WTC11 (cell line): ENCODE measurements around the gene ZNF614. TPM values are rescaled to one million over a fixed set of nuclear protein-coding genes. Genes with fewer than 3 reads are reported as not detected.

Source experiments
- ATAC-seq: fragments of 200-7000 bp; cut with Tn5 transposase; 2 replicates; pipeline ENCODE4 v1.10.0; 2021; ENCODE audit warnings: mild to moderate bottlenecking, moderate library complexity
- CTCF ChIA-PET: fragments of 300-600 bp; sonication (Branson Sonifier 250); formaldehyde crosslinking; loops from one replicate; lab custom pipeline; 2021; ENCODE audit warnings: antibody characterized with exemption; lab: Charles Lee
- POLR2A ChIA-PET: fragments of 350-600 bp; sonication (Branson Sonifier 250); formaldehyde crosslinking; loops from one replicate; lab custom pipeline; 2021; ENCODE audit warnings: antibody characterized with exemption; lab: Charles Lee
- DNase-seq: peaks from one replicate; pipeline ENCODE4 v3.0.0; 2021; ENCODE audit warnings: low spot score
- H3K27ac Mint-ChIP-seq: 2 replicates; pipeline ENCODE4 v1.8.0; 2021; ENCODE audit warnings: mixed read lengths
- H3K27me3 Mint-ChIP-seq: 2 replicates; pipeline ENCODE4 v1.8.0; 2021; ENCODE audit warnings: low read depth, mild to moderate bottlenecking, moderate library complexity, mixed read lengths
- H3K36me3 Mint-ChIP-seq: 2 replicates; pipeline ENCODE4 v1.8.0; 2021; ENCODE audit warnings: mixed read lengths
- H3K4me1 Mint-ChIP-seq: 2 replicates; pipeline ENCODE4 v1.8.0; 2022; ENCODE audit warnings: mixed read lengths
- H3K4me3 Mint-ChIP-seq: 2 replicates; pipeline ENCODE4 v1.8.0; 2021; ENCODE audit warnings: mild to moderate bottlenecking, moderate library complexity, mixed read lengths
- H3K9me3 Mint-ChIP-seq: 2 replicates; pipeline ENCODE4 v1.8.0; 2021; ENCODE audit warnings: mixed read lengths
- AR ChIP-seq: fragments of 250-450 bp; sonication (Bioruptor Pico); IDR thresholded peaks from 2 replicates; pipeline ENCODE4 v1.9.0; 2021; ENCODE audit warnings: mild to moderate bottlenecking
- ERG ChIP-seq: fragments of 250-450 bp; sonication (Bioruptor Pico); IDR thresholded peaks from 2 replicates; pipeline ENCODE4 v1.8.0; 2021; ENCODE audit warnings: mild to moderate bottlenecking
- ESRRA ChIP-seq: sonication (generic); formaldehyde crosslinking; IDR thresholded peaks from 2 replicates; pipeline ENCODE4 v1.8.1; 2022; ENCODE audit warnings: mild to moderate bottlenecking, missing genetic modification reagents, borderline replicate concordance
- ETV6 ChIP-seq: sonication (generic); formaldehyde crosslinking; IDR thresholded peaks from 2 replicates; pipeline ENCODE4 v1.8.1; 2022; ENCODE audit warnings: mild to moderate bottlenecking, missing genetic modification reagents
- JAZF1 ChIP-seq: fragments of 250-450 bp; sonication (Bioruptor Pico); IDR thresholded peaks from 2 replicates; pipeline ENCODE4 v1.9.0; 2021; ENCODE audit warnings: moderate library complexity, mild to moderate bottlenecking, inconsistent platforms
- MYBL2 ChIP-seq: sonication (generic); formaldehyde crosslinking; IDR thresholded peaks from 2 replicates; pipeline ENCODE4 v1.8.1; 2023; ENCODE audit warnings: mild to moderate bottlenecking, moderate library complexity, missing genetic modification reagents
- NFATC4 ChIP-seq: fragments of 250-450 bp; sonication (Bioruptor Pico); IDR thresholded peaks from 2 replicates; pipeline ENCODE4 v1.9.0; 2021; ENCODE audit warnings: mild to moderate bottlenecking
- PRRX2 ChIP-seq: fragments of 250-450 bp; sonication (Bioruptor Pico); IDR thresholded peaks from 2 replicates; pipeline ENCODE4 v1.8.0; 2021; ENCODE audit warnings: mild to moderate bottlenecking
- TCF7 ChIP-seq: sonication (generic); formaldehyde crosslinking; IDR thresholded peaks from 2 replicates; pipeline ENCODE4 v1.8.0; 2022; ENCODE audit warnings: mild to moderate bottlenecking, low read depth, missing genetic modification reagents, moderate library complexity
- ZBTB21 ChIP-seq: sonication (generic); formaldehyde crosslinking; IDR thresholded peaks from 2 replicates; pipeline ENCODE4 v1.8.1; 2023; ENCODE audit warnings: mild to moderate bottlenecking, missing genetic modification reagents, borderline replicate concordance
- ZNF671 ChIP-seq: fragments of 250-450 bp; sonication (Bioruptor Pico); IDR thresholded peaks from 2 replicates; pipeline ENCODE4 v1.8.0; 2021; ENCODE audit warnings: mild to moderate bottlenecking
- total RNA-seq: library from RNA; stranded (reverse); gene quantifications from 3 replicates; pipeline ENCODE4 v1.2.3, GENCODE V29; 2021
- TF ChIP-seq, protein P1 (sequence below): fragments of 250-450 bp; sonication (Bioruptor Pico); conservative IDR thresholded peaks from 2 replicates; pipeline ENCODE4 v1.9.0; 2021; ENCODE audit warnings: mild to moderate bottlenecking
- TF ChIP-seq, protein P2 (sequence below): sonication (generic); formaldehyde crosslinking; IDR thresholded peaks from 2 replicates; pipeline ENCODE4 v1.8.1; 2023; ENCODE audit warnings: mild to moderate bottlenecking, missing genetic modification reagents
- TF ChIP-seq, protein P3 (sequence below): sonication (generic); formaldehyde crosslinking; IDR thresholded peaks from 2 replicates; pipeline ENCODE4 v1.8.1; 2023; ENCODE audit warnings: mild to moderate bottlenecking, missing genetic modification reagents
- TF ChIP-seq, protein P4 (sequence below): fragments of 250-450 bp; sonication (Bioruptor Pico); IDR thresholded peaks from 2 replicates; pipeline ENCODE4 v1.9.0; 2021; ENCODE audit warnings: moderate library complexity, mild to moderate bottlenecking, inconsistent platforms, borderline replicate concordance

Gene ZNF614
- total RNA-seq, 1 experiment from 2014 or later: 19.5 TPM

DNA sequence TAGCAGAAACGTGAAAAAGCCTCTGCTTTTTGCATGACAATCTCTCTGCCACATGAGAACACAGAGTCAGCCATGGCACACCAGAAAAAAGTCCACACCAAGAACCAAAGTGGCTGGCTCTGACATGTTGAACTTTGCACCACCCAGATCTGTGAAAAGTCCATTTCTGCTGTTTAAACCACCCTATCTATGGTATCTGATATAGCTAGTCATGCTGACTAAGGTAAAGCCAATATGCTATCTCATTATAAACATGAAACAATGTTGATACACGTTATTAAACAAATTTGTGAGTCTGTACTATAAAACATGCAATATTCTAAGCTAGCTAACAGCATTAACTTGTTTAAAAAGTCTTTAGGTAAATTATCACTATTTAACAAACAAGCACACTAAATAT is 41.5 kb upstream of the ZNF614 start (continued):
- TF ChIP-seq, protein P1, sequence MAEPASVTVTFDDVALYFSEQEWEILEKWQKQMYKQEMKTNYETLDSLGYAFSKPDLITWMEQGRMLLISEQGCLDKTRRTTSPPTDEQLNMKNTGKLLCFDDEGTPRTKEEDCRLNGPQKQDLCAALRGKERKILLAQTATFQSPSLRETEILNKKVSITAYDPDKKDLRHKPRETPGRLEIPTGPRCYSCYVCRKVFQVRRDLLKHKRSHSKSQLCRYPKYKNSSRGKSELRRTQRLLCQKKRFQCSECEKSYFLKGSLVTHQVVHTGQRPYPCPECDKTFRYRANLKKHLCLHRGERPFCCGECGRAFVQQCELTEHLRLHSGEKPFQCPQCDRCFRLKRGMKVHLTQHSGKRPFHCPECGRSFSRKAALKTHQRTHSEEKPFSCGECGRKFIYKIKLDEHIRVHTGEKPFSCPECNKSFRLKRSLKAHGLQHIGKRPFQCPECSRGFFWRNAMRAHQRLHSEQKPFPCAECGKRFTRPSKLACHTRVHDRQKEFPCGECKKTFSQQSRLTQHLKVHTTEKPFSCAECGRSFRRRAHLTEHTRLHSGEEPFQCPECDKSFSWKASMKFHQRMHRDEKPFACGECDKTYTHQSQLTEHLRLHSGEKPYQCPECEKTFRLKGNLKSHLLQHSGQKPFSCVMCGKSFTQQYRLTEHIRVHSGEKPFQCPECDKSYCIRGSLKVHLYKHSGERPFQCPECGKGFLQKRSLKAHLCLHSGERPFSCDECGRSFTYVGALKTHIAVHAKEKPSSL (CRISPR knock-in tag): no peak
- TF ChIP-seq NFATC4 (CRISPR knock-in tag): no peak
- TF ChIP-seq ERG (CRISPR knock-in tag): no peak
- no peak for TF ChIP-seq MYBL2 (CRISPR knock-in tag)
- TF ChIP-seq ESRRA (CRISPR knock-in tag): no peak
- TF ChIP-seq, protein P2, sequence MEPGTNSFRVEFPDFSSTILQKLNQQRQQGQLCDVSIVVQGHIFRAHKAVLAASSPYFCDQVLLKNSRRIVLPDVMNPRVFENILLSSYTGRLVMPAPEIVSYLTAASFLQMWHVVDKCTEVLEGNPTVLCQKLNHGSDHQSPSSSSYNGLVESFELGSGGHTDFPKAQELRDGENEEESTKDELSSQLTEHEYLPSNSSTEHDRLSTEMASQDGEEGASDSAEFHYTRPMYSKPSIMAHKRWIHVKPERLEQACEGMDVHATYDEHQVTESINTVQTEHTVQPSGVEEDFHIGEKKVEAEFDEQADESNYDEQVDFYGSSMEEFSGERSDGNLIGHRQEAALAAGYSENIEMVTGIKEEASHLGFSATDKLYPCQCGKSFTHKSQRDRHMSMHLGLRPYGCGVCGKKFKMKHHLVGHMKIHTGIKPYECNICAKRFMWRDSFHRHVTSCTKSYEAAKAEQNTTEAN: no peak
- TF ChIP-seq ETV6 (CRISPR knock-in tag): no peak
- TF ChIP-seq TCF7 (CRISPR knock-in tag): no peak
- TF ChIP-seq ZBTB21 (CRISPR knock-in tag): no peak

- H3K9me3 Mint-ChIP-seq: peaks cover 78% of the 10 kb centered on the region
- TF ChIP-seq ZNF671 (CRISPR knock-in tag): no peak
- TF ChIP-seq AR: no peak
- TF ChIP-seq, protein P3, sequence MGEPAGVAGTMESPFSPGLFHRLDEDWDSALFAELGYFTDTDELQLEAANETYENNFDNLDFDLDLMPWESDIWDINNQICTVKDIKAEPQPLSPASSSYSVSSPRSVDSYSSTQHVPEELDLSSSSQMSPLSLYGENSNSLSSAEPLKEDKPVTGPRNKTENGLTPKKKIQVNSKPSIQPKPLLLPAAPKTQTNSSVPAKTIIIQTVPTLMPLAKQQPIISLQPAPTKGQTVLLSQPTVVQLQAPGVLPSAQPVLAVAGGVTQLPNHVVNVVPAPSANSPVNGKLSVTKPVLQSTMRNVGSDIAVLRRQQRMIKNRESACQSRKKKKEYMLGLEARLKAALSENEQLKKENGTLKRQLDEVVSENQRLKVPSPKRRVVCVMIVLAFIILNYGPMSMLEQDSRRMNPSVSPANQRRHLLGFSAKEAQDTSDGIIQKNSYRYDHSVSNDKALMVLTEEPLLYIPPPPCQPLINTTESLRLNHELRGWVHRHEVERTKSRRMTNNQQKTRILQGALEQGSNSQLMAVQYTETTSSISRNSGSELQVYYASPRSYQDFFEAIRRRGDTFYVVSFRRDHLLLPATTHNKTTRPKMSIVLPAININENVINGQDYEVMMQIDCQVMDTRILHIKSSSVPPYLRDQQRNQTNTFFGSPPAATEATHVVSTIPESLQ (CRISPR knock-in tag): no peak
- no peak for TF ChIP-seq ERG (CRISPR knock-in tag)
- TF ChIP-seq, protein P4, sequence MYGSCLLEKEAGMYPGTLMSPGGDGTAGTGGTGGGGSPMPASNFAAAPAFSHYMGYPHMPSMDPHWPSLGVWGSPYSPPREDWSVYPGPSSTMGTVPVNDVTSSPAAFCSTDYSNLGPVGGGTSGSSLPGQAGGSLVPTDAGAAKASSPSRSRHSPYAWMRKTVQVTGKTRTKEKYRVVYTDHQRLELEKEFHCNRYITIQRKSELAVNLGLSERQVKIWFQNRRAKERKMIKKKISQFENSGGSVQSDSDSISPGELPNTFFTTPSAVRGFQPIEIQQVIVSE (CRISPR knock-in tag): no peak
- TF ChIP-seq JAZF1 (CRISPR knock-in tag): no peak
- no peak for TF ChIP-seq PRRX2
- TF ChIP-seq MYBL2 (CRISPR knock-in tag): no peak
- H3K27ac Mint-ChIP-seq: no peak overlapping the region
Observed at GRCh38 chr19:52066258-52066863, 38.2 kb upstream of the ZNF614 start.

More at GRCh38 chr19:52066258-52066863, 38.2 kb upstream of the ZNF614 start:
- POLR2A ChIA-PET: no interaction called here
- Mint-ChIP-seq H3K4me1 (no peaks in the 10 kb centered on the region), H3K36me3 (peaks cover 93% of the 10 kb centered on the region), H3K27me3 (no peaks in the 10 kb centered on the region), H3K4me3 (no peak overlapping the region)
- ATAC-seq (no peak), DNase-seq (no peak)
- CTCF ChIA-PET: no interaction called here
